Ascending aorta (tissue), 2 donors: ENCODE data around the gene CNR2. TPM values are rescaled to one million over a fixed set of nuclear protein-coding genes. Genes with fewer than 3 reads are reported as not detected.
"Not testable (repeated sequence)": the region's sequence is repeated elsewhere in the genome, so short reads cannot be mapped to it uniquely, and the experiment has no call there.

Source experiments
- DNase-seq, 2 donors: peaks; one replicate each; pipeline ENCODE4 v3.0.0-alpha.2; 2019; ENCODE audit warnings: low spot score in 2 of 2
- H3K27ac ChIP-seq, 2 donors: fragments of 200-600 bp; sonication (generic); one replicate each; pipeline ENCODE4 v1.5.1; 2016 to 2017; ENCODE audit warnings: mild to moderate bottlenecking in 1 of 2
- H3K27me3 ChIP-seq: fragments of 200-600 bp; sonication (generic); one replicate; pipeline ENCODE4 v1.5.1; 2017
- H3K36me3 ChIP-seq, 2 donors: fragments of 200-600 bp; sonication (generic); one replicate each; pipeline ENCODE4 v1.5.1; 2016
- H3K4me1 ChIP-seq, 2 donors: fragments of 200-600 bp; sonication (generic); one replicate each; pipeline ENCODE4 v1.5.1; 2016 to 2017; ENCODE audit warnings: mild to moderate bottlenecking in 1 of 2
- H3K4me3 ChIP-seq, 2 donors: fragments of 200-600 bp; sonication (generic); one replicate each; pipeline ENCODE4 v1.5.1; 2016 to 2017; ENCODE audit warnings: mild to moderate bottlenecking in 1 of 2
- H3K9me3 ChIP-seq, 2 donors: fragments of 200-600 bp; sonication (generic); one replicate each; pipeline ENCODE4 v1.5.1; 2016
- intact Hi-C: fragments of 100-400 bp; cut with DNase I; formaldehyde crosslinking; loops from one replicate; pipeline ENCODE4 v1.15.1; 2023
- total RNA-seq: library from RNA; depleted of rRNA; stranded (reverse); fragments of >200 nt; gene quantifications from one replicate; pipeline ENCODE4 v1.1.0, GENCODE V29; 2016
- TF ChIP-seq, protein P1 (sequence below), 3 experiments: fragments of 200-600 bp in 2 of 3; fragments of 450-650 bp in 1 of 3; sonication (generic) in 2 of 3; IDR thresholded peaks; one replicate each; pipeline ENCODE4 v1.5.1; 2016 to 2019; ENCODE audit warnings: antibody characterized with exemption in 3 of 3, mild to moderate bottlenecking in 1 of 3, moderate library complexity in 1 of 3

The CNR2 gene
- not detected for total RNA-seq

GRCh38 chr1:23913212-23913880 lies at the start of gene CNR2:
Gene CNR2 (minus strand): TSS chr1:23913362. CDS start chr1:23875617, 37,745 bp downstream.
- intact Hi-C loops, result loop anchor here (10.0 kb wide), 2 partner anchors 49 to 99 kb away; partner anchors contain the start of gene FUCA1

GRCh38 chr1:23960291-23961020 lies 47.3 kb upstream of the CNR2 start:
- DNase-seq, result no peak
- Histone ChIP-seq H3K27me3 (no peaks in the 10 kb centered on the region), H3K4me3 (peak overlapping the region; percentile 76 to 81), H3K9me3 (no peaks in the 10 kb centered on the region), H3K27ac (peak overlapping the region; percentile 97 to 98), H3K36me3 (peaks cover 15 to 16% of the 10 kb centered on the region in 2 donors), H3K4me1 (peaks cover 0 to 12% of the 10 kb centered on the region in 2 donors)
- TF ChIP-seq, protein P1, sequence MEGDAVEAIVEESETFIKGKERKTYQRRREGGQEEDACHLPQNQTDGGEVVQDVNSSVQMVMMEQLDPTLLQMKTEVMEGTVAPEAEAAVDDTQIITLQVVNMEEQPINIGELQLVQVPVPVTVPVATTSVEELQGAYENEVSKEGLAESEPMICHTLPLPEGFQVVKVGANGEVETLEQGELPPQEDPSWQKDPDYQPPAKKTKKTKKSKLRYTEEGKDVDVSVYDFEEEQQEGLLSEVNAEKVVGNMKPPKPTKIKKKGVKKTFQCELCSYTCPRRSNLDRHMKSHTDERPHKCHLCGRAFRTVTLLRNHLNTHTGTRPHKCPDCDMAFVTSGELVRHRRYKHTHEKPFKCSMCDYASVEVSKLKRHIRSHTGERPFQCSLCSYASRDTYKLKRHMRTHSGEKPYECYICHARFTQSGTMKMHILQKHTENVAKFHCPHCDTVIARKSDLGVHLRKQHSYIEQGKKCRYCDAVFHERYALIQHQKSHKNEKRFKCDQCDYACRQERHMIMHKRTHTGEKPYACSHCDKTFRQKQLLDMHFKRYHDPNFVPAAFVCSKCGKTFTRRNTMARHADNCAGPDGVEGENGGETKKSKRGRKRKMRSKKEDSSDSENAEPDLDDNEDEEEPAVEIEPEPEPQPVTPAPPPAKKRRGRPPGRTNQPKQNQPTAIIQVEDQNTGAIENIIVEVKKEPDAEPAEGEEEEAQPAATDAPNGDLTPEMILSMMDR (IDR thresholded peaks at IDR 0.05), result no peak
- intact Hi-C loops, result loop anchor here (1.0 kb wide), 1 partner anchor 20 kb away; the partner anchor contains the start of gene SRSF10

More at GRCh38 chr1:23913212-23913880, at the start of gene CNR2:
- no peaks in the 10 kb centered on the region for H3K36me3 ChIP-seq
- H3K27ac ChIP-seq, result no peak within 1 kb of the TSS
- TF ChIP-seq, protein P1 (IDR thresholded peaks at IDR 0.05), result no peak
- no peaks in the 10 kb centered on the region for H3K4me1 ChIP-seq
- H3K4me3 ChIP-seq, result no peak within 1 kb of the TSS
- no peaks in the 10 kb centered on the region for H3K27me3 ChIP-seq
- DNase-seq, result no peak
- H3K9me3 ChIP-seq, result no peaks in the 10 kb centered on the region

DNA sequence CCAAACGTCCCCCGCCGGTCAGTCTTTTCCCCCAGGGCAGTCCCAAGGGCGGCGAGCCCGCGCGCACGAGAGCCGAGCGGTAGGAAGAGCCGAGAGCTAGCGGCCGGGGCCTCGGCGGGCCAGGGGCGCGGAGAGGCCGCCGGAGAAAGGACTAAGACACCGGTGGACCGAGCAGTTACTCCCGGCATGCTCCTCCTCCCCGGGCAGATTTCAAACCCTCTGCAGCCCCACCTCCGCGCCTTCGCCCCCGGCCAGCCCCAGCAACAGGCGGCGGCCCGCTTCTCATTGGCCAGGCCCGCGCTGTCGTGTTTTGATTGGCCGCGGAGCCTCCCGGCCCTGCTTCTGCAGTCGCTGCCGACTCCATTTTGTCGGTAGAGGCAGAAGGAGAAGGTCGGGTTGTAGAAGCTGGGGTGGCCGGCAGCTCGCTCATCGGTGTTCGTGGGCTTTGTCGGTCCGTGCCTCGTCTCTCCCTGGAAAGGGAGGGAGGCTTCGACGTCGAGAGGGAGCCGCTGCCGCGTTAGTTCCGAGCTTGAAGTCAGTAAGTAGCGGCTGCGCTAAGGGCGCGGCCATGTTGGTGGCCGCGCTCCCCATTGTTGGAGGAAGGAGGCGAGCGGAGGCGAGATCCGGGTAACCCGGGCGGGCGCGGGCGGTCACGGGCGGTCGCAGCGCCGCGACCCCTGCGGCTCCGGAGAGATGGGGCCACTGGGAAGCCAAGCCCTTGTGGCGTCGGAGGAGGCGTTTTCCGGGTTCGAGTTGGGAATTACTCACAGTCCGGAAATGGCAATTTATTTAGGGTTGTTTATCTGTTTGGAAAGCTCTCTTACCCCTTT lies 46.5 kb upstream of the CNR2 start, which contains the start of gene PNRC2:
PNRC2 (plus strand) TSS at position 368 of the 830 bp plus-strand sequence. CDS start 1,630 bp downstream, outside the sequence.
- peak within 1 kb of the TSS; percentile 76 to 81 for H3K4me3 ChIP-seq
- no peaks in the 10 kb centered on the region for H3K27me3 ChIP-seq
- H3K36me3 ChIP-seq, result peaks cover 13 to 16% of the 10 kb centered on the region in 2 donors
- intact Hi-C loops, result loop anchor here (1.0 to 10.0 kb wide), 7 partner anchors 21 to 159 kb away; partner anchors contain the start of genes FUCA1, GALE, MYOM3 and SRSF10
- TF ChIP-seq, protein P1 (IDR thresholded peaks at IDR 0.05), result no peak
- H3K27ac ChIP-seq, result peak within 1 kb of the TSS; percentile 97 to 98
- H3K9me3 ChIP-seq, result no peaks in the 10 kb centered on the region
- DNase-seq, result peak; percentile 89 to 98
- peaks cover 0 to 12% of the 10 kb centered on the region in 2 donors for H3K4me1 ChIP-seq

DNA sequence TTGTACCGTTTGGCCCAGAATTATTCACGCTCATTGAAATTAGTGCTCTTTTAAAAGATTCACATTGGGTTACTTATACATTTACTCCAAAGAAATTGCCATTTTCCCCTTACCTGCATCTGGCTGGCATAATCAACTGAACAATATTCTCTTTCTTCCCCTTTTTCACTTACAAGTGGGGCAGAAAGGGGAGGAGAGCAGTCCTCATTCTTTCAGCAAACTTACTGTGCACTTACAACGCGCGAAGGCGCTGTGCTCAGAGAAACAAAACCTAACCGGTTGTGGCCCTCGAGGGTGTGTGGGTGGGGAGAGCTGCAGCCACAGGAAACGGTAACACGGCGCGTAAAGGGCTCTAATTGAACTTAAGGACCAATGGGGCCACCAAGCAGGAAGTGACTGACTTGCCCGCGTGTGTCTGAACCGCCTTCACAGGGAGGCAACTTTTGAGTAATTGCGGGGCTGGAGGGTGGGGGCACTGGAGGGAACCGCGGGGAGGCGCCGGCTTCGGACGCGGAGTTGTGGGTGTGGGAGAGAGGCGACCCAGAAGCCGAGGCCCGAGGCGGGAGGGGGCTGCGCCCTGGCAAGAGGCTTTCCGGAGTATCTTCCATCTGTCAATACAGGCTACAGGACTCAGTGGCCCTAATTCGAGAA lies 45.8 kb upstream of the CNR2 start:
- TF ChIP-seq, protein P1 (IDR thresholded peaks at IDR 0.05), result peak; percentile 16 to 57 (median 35)
- Histone ChIP-seq H3K4me3 (peak overlapping the region; percentile 76 to 81), H3K36me3 (peaks cover 7 to 12% of the 10 kb centered on the region in 2 donors), H3K9me3 (no peaks in the 10 kb centered on the region), H3K4me1 (peaks cover 0 to 7% of the 10 kb centered on the region in 2 donors), H3K27me3 (no peaks in the 10 kb centered on the region), H3K27ac (peak overlapping the region; percentile 97 to 98)
- intact Hi-C loops, result loop anchor here (1.0 to 10.0 kb wide), 6 partner anchors 39 to 159 kb away; partner anchors contain the start of genes FUCA1, GALE and MYOM3
- peak; percentile 88 to 95 for DNase-seq

DNA sequence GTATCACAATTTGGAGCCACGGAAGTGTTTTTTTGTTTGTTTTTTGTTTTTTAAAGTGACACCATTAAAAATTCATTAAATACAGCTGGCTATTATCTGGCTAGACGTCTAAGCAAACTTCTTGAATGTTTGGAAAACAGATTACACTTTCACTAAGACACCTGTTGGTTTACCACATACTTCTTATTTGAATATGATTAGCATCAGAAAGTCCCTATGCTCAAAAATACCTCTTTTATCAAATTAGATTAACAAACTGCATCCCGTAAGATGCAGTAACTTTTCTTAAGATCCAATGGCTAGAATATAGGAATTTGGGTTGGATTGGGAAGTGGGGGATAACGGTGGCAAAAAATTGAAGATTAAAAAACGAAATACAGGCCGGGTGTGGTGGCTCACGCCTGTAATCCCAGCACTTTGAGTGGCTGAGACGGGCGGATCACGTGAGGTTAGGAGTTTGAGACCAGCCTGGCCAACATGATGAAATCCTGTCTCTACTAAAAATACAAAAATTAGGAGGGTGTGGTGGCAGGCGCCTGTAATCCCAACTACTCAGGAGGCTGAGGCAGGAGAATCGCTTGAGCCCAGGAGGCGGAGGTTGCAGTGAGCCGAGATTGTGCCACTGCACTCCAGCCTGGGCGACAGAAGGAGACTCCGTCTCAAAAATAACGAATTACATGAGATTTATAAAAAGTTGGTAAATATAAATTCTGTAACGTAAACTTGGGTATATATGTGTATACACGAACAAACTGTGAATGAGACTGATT lies 45.1 kb upstream of the CNR2 start:
- not testable (repeated sequence) for DNase-seq, H3K36me3 ChIP-seq, H3K9me3 ChIP-seq, H3K27me3 ChIP-seq, H3K4me1 ChIP-seq
- H3K27ac ChIP-seq, result peak overlapping the region; percentile 97 to 98
- peak overlapping the region; percentile 76 to 81 for H3K4me3 ChIP-seq
- intact Hi-C loops, result loop anchor here (2.0 to 10.0 kb wide), 3 partner anchors 63 to 157 kb away; partner anchors contain the start of genes FUCA1 and MYOM3
